Vagina (tissue), 2 donors: ENCODE data around the gene CSF1R.

Experiments
- POLR2A ChIP-seq, 2 donors: fragments of 450-650 bp; IDR thresholded peaks; one replicate each; pipeline ENCODE4 v1.6.1; 2017; ENCODE audit warnings: antibody characterized with exemption in 2 of 2, mild to moderate bottlenecking in 2 of 2, moderate library complexity in 2 of 2
- POLR2AphosphoS5 ChIP-seq, 2 donors: sonication (generic); formaldehyde crosslinking; IDR thresholded peaks; one replicate each; pipeline ENCODE4 v1.9.0; 2017; ENCODE audit warnings: antibody characterized with exemption in 2 of 2, mild to moderate bottlenecking in 2 of 2, low read depth in 1 of 2; ENCODE audit not compliant: insufficient read depth in 1 of 2
- TF ChIP-seq, protein P1 (sequence below), 3 experiments: fragments of 450-650 bp in 2 of 3; fragments of 200-600 bp in 1 of 3; sonication (generic) in 1 of 3; IDR thresholded peaks; one replicate each; pipeline ENCODE4 v1.5.1; 2017 to 2019; ENCODE audit warnings: antibody characterized with exemption in 3 of 3, mild to moderate bottlenecking in 2 of 3, moderate library complexity in 2 of 3

DNA sequence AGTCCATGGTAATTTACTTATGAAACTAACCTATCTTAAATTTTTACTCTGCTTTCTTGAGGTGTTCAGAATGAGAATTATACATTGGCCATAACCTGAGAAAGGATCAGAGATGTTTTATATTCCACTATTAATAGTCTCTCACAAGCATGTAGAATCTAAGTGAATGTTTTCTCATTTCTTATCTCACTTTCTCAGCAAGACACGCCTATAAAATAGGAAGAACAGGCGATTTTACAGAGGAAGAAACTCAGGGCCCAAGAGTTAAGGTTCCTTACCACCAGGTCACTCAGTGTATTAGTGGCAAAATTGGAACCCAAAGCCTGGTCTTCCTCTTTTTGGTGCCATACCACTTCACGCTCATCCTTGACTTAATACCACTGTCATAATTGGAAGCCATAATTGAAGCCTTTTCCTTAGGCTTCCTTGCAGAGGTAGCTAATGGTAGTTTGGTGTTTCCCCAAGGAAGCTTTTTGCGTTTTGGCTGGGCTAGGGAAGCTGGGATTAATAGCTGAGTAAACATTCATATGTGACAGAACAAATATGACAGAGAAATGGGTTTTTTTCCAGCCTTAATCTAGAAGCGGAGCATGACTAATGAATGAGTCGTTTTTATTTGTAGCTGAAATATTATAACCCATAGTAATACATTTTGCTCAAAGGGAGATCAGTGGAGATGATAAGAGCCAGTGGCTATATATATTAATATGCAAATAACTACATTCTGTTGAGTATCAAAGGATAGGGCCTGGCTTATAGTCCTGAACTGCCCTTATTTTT is 68.9 kb downstream of the CSF1R start:
- TF ChIP-seq, protein P1, sequence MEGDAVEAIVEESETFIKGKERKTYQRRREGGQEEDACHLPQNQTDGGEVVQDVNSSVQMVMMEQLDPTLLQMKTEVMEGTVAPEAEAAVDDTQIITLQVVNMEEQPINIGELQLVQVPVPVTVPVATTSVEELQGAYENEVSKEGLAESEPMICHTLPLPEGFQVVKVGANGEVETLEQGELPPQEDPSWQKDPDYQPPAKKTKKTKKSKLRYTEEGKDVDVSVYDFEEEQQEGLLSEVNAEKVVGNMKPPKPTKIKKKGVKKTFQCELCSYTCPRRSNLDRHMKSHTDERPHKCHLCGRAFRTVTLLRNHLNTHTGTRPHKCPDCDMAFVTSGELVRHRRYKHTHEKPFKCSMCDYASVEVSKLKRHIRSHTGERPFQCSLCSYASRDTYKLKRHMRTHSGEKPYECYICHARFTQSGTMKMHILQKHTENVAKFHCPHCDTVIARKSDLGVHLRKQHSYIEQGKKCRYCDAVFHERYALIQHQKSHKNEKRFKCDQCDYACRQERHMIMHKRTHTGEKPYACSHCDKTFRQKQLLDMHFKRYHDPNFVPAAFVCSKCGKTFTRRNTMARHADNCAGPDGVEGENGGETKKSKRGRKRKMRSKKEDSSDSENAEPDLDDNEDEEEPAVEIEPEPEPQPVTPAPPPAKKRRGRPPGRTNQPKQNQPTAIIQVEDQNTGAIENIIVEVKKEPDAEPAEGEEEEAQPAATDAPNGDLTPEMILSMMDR (IDR thresholded peaks at IDR 0.05) = no peak
- TF ChIP-seq POLR2AphosphoS5 (IDR thresholded peaks at IDR 0.05; ENCODE audit: insufficient read depth in 1 of 2, low read depth in 1 of 2) (no peak), POLR2A (IDR thresholded peaks at IDR 0.05) (no peak)
